ENCODE measurements around the gene PRPS1L1. TPM values are rescaled to one million over a fixed set of nuclear protein-coding genes. Genes with fewer than 3 reads are reported as not detected.

PRPS1L1 gene
- total and polyA plus RNA-seq, 2 donors, result not detected

GRCh38 chr7:17983221-17984062 is 44.2 kb downstream of the PRPS1L1 start:
- 83% methylated on average over 3 of the region's 3 CpGs for WGBS

GRCh38 chr7:17976952-17977351 is 50.7 kb downstream of the PRPS1L1 start:
- Histone ChIP-seq H3K9me3 (ENCODE audit: control insufficient read depth in 2 of 2, insufficient read depth in 1 of 2, low read length in 1 of 2) (no peaks in the 10 kb centered on the region), H3K4me3 (ENCODE audit: low read length in 2 of 2) (no peak overlapping the region), H3K27ac (ENCODE audit: low read depth in 1 of 2, low read length in 1 of 2) (no peak overlapping the region), H3K27me3 (ENCODE audit: control insufficient read depth in 2 of 2, insufficient read depth in 1 of 2, low read length in 1 of 2) (no peaks in the 10 kb centered on the region), H3K4me1 (ENCODE audit: control insufficient read depth in 2 of 2, insufficient read depth in 2 of 2, low read length in 2 of 2) (no peaks in the 10 kb centered on the region), H3K36me3 (ENCODE audit: control insufficient read depth in 2 of 2, insufficient read depth in 2 of 2, low read length in 1 of 2) (no peaks in the 10 kb centered on the region)
- DNase-seq (ENCODE audit: low read depth in 6 of 9, low spot score in 9 of 9), result no peak
- 50% methylated on average over 2 of the region's 2 CpGs for WGBS

More at GRCh38 chr7:17983221-17984062, 44.2 kb downstream of the PRPS1L1 start:
- no peak for DNase-seq (ENCODE audit: low read depth in 6 of 9, low spot score in 9 of 9)
- no peaks in the 10 kb centered on the region for H3K9me3 ChIP-seq (ENCODE audit: control insufficient read depth in 2 of 2, insufficient read depth in 1 of 2, low read length in 1 of 2)
- H3K4me3 ChIP-seq (ENCODE audit: low read length in 2 of 2), result no peak overlapping the region
- H3K36me3 ChIP-seq (ENCODE audit: control insufficient read depth in 2 of 2, insufficient read depth in 2 of 2, low read length in 1 of 2), result no peaks in the 10 kb centered on the region
- no peaks in the 10 kb centered on the region for H3K27me3 ChIP-seq (ENCODE audit: control insufficient read depth in 2 of 2, insufficient read depth in 1 of 2, low read length in 1 of 2)
- no peaks in the 10 kb centered on the region for H3K4me1 ChIP-seq (ENCODE audit: control insufficient read depth in 2 of 2, insufficient read depth in 2 of 2, low read length in 2 of 2)
- no peak overlapping the region for H3K27ac ChIP-seq (ENCODE audit: low read depth in 1 of 2, low read length in 1 of 2)

Other genes starting within 250 kb of the PRPS1L1 start
- gene SNX13, start 87.4 kb downstream of the PRPS1L1 start, total RNA-seq, result 33.4 TPM
- 12.3 TPM for gene SNX13, start 87.4 kb downstream of the PRPS1L1 start, polyA plus RNA-seq

Measured in thymus (tissue), 11 donors.